Heart left ventricle (tissue), 13 donors: ENCODE data around the gene TRUB1.

Experiments
- POLR2A ChIP-seq, 2 donors: fragments of 450-650 bp; IDR thresholded peaks; one replicate each; pipeline ENCODE4 v1.6.1; 2017; ENCODE audit warnings: antibody characterized with exemption in 2 of 2, mild to moderate bottlenecking in 2 of 2, moderate library complexity in 2 of 2
- TF ChIP-seq, protein P1 (sequence below), 12 donors: fragments of 200-600 bp; sonication (generic) in 4 of 12; IDR thresholded peaks; one replicate each; pipeline versions ENCODE4 v1.5.0 to v1.8.0; 2018 to 2022; ENCODE audit warnings: antibody characterized with exemption in 12 of 12, mild to moderate bottlenecking in 5 of 12
- donor health status: ischemic (EF 13 %, LVEDD 7.1; RV severe dilation, severe dysfunction).
- donor health status: DM: no; HTN: yes; CAD: no.
- donor health status: DM: no; HTN: no; CAD: no.
- donor health status: ischemic (EF 25% LVEDD 6.9; RV normal size, moderate dysfunction).
- donor health status: ischemic (EF 25% LVEDD 5.7; RV mildly dilated, moderate dysfunction).
- donor health status: ischemic (EF 35%, LVEDD 5.7; RV mildly dilated, moderate dysfunction).
- donor health status: nonischemic (EF 11% LVEDD 7.7; RV severe dilation, severe dysfunction).
- donor health status: DM: yes; HTN: yes; CAD: no.
- donor health status: PGD.
- donor health status: ischemic (EF 29% LVEDD 5.4; RV normal size, mild dysfunction).
- donor health status: nonischemic (EF 23%, LVEDD 6.1; RV moderate dilation, normal function).

DNA sequence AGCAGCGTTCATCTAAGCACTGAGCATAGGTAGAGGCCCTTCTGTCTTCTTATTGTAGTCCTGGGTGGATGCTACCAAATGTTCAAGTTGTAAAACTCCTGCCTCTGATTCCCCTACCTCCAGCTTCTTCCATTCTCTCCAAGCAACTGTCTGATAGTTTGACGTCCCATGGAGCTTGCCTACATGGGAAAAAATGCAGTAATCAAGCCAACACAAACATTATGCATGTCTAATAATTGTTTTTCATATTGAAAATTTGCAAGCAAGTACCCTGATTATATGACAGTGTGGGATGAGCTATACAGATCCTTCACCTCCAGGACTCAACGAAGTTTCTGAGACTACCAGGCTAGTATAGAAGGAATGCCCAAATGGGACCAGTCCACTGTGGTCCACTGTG lies 31.0 kb upstream of the TRUB1 start:
- TF ChIP-seq, protein P1, sequence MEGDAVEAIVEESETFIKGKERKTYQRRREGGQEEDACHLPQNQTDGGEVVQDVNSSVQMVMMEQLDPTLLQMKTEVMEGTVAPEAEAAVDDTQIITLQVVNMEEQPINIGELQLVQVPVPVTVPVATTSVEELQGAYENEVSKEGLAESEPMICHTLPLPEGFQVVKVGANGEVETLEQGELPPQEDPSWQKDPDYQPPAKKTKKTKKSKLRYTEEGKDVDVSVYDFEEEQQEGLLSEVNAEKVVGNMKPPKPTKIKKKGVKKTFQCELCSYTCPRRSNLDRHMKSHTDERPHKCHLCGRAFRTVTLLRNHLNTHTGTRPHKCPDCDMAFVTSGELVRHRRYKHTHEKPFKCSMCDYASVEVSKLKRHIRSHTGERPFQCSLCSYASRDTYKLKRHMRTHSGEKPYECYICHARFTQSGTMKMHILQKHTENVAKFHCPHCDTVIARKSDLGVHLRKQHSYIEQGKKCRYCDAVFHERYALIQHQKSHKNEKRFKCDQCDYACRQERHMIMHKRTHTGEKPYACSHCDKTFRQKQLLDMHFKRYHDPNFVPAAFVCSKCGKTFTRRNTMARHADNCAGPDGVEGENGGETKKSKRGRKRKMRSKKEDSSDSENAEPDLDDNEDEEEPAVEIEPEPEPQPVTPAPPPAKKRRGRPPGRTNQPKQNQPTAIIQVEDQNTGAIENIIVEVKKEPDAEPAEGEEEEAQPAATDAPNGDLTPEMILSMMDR (IDR thresholded peaks at IDR 0.05): no peak
- TF ChIP-seq POLR2A (IDR thresholded peaks at IDR 0.05): no peak
